ENCODE results near the gene SMG9. TPM values are rescaled to one million over a fixed set of nuclear protein-coding genes. Genes with fewer than 3 reads are reported as not detected.

The SMG9 gene
- total RNA-seq, 4 donors from 2014 or later: 13.7 to 22.8 (median 15.5) TPM

GRCh38 chr19:43754253-43754502, 584 bp downstream of the SMG9 start:
- ATAC-seq (ENCODE audit: low FRiP score): no peak
- DNase-seq (ENCODE audit: low spot score): no peak
- TF ChIP-seq, protein P1, sequence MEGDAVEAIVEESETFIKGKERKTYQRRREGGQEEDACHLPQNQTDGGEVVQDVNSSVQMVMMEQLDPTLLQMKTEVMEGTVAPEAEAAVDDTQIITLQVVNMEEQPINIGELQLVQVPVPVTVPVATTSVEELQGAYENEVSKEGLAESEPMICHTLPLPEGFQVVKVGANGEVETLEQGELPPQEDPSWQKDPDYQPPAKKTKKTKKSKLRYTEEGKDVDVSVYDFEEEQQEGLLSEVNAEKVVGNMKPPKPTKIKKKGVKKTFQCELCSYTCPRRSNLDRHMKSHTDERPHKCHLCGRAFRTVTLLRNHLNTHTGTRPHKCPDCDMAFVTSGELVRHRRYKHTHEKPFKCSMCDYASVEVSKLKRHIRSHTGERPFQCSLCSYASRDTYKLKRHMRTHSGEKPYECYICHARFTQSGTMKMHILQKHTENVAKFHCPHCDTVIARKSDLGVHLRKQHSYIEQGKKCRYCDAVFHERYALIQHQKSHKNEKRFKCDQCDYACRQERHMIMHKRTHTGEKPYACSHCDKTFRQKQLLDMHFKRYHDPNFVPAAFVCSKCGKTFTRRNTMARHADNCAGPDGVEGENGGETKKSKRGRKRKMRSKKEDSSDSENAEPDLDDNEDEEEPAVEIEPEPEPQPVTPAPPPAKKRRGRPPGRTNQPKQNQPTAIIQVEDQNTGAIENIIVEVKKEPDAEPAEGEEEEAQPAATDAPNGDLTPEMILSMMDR (IDR thresholded peaks at IDR 0.05): no peak

GRCh38 chr19:43752287-43752875, 2.4 kb downstream of the SMG9 start:
- DNase-seq (ENCODE audit: low spot score): no peak
- no peak for ATAC-seq (ENCODE audit: low FRiP score)
- TF ChIP-seq, protein P1 (IDR thresholded peaks at IDR 0.05): no peak

DNA sequence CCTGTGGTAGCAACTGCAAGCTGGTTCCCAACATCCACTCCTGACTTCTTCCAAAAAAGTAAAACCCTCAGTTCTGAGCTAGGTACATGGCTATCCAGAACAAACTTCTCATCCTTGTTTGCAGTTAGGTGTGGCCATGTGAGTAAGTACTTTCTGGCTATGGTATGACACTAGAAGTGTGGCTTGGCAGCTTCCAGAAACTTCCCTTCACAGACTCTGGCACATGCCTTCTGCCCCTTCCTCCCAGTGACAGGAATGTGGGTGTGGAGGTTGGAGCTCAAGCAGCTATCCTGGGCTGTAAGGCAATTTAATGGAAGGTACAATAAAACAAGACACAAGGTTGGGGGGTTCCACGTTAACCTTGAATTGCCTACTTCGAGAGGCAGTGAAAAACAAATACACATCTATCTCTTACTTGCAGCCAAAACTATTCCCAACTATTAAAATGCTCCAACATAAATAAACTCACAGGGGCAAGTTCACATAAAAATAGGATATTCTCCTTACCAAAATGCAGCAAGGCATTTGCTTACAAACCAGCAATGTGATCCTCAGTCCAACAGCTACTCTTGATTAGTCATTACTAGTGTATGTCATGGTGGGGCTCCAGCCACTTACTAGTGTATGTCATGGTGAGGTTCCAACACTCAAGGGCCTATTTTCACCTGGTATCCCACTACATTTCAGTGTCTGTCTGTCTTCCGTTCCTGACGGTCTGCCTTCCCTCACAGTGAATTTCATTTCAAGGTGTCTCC, 3.1 kb downstream of the SMG9 start:
- TF ChIP-seq, protein P1 (IDR thresholded peaks at IDR 0.05): no peak
- no peak for ATAC-seq (ENCODE audit: low FRiP score)

GRCh38 chr19:43749898-43750297, 4.9 kb downstream of the SMG9 start:
- ATAC-seq (ENCODE audit: low FRiP score) (no peak), DNase-seq (ENCODE audit: low spot score) (no peak)
- TF ChIP-seq, protein P1 (IDR thresholded peaks at IDR 0.05): no peak

More for the DNA sequence above, 3.1 kb downstream of the SMG9 start:
- DNase-seq (ENCODE audit: low spot score): no peak

GRCh38 chr19:43749152-43749551, 5.6 kb downstream of the SMG9 start:
- no peak for ATAC-seq (ENCODE audit: low FRiP score)

DNA sequence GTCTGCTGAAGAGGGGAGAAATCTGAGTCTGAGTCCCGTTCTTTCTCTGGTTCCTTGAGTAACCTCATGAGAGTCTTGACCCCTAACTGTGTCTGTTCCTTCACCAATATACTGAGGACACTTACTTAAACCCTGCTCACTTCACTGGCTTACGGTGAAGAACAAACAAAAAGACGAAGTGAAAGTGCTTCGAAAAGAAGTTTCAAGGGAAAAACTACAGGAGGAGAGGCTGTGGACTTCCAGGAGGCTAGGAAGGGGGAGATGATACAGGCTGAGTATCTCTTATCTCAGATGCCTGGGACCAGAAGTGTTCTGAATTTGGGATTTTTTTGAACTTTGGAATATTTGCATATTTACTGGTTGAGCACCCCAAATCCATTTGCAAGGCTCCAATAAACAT, 6.1 kb downstream of the SMG9 start:
- ATAC-seq (ENCODE audit: low FRiP score): no peak
- TF ChIP-seq, protein P1 (IDR thresholded peaks at IDR 0.05): no peak

More at GRCh38 chr19:43749152-43749551, 5.6 kb downstream of the SMG9 start:
- DNase-seq (ENCODE audit: low spot score): no peak
- TF ChIP-seq, protein P1 (IDR thresholded peaks at IDR 0.05): no peak

GRCh38 chr19:43748205-43748594, 6.6 kb downstream of the SMG9 start:
- DNase-seq (ENCODE audit: low spot score): no peak
- TF ChIP-seq, protein P1 (IDR thresholded peaks at IDR 0.05): no peak
- no peak for ATAC-seq (ENCODE audit: low FRiP score)

More for the DNA sequence above, 6.1 kb downstream of the SMG9 start:
- no peak for DNase-seq (ENCODE audit: low spot score)

Measured in omental fat pad (tissue), 4 donors.